OCI-LY1 (cell line): Measurements from ENCODE around the gene ABI3.

ENCODE experiments used
- EZH2 ChIP-seq: fragments of 200-600 bp; sonication (generic), shearing (Covaris generic); IDR thresholded peaks from 2 replicates; pipeline ENCODE4 v1.8.0; 2017; ENCODE audit warnings: borderline replicate concordance, mixed run types, mild to moderate bottlenecking, antibody characterized with exemption, low read length, moderate library complexity, mixed read lengths
- TF ChIP-seq, protein P1 (sequence below): fragments of 200-600 bp; sonication (generic), shearing (Covaris generic); IDR thresholded peaks from 2 replicates; pipeline ENCODE4 v1.5.1; 2017; ENCODE audit warnings: mild to moderate bottlenecking, antibody characterized with exemption, low read length, moderate library complexity, mixed read lengths

DNA sequence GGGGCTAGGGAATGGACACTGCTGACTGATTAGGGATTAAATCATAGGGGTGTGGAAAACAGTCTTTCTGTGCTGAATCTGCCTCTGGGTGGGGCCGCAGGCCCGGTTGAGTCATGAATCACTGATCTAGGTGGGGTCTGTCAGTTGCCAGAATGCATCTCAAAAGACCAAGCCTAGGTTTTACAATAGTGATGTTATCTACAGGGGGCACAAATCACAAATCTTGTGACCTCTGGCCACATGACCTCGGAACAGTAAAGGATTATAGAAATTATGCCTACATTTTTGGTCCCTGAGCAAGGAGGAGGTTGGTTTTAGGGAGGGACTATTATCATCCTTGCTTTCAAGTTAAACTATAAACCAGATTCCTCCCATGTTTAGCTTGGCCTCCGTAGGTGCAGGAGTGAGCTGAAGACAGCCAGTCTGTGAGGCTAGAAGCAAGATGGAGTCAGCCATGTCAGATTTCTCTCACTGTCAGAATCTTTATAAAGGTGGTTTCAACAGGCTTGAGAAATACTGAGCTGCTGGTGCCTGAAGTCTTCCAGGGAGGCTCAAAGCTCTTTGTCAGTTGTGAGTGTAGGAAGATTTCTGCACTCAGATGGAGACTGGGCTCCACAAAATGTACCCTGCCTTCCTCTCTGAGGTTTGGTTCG is 13.0 kb upstream of the ABI3 start:
- TF ChIP-seq, protein P1, sequence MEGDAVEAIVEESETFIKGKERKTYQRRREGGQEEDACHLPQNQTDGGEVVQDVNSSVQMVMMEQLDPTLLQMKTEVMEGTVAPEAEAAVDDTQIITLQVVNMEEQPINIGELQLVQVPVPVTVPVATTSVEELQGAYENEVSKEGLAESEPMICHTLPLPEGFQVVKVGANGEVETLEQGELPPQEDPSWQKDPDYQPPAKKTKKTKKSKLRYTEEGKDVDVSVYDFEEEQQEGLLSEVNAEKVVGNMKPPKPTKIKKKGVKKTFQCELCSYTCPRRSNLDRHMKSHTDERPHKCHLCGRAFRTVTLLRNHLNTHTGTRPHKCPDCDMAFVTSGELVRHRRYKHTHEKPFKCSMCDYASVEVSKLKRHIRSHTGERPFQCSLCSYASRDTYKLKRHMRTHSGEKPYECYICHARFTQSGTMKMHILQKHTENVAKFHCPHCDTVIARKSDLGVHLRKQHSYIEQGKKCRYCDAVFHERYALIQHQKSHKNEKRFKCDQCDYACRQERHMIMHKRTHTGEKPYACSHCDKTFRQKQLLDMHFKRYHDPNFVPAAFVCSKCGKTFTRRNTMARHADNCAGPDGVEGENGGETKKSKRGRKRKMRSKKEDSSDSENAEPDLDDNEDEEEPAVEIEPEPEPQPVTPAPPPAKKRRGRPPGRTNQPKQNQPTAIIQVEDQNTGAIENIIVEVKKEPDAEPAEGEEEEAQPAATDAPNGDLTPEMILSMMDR = no peak
- TF ChIP-seq EZH2 = no peak
